A549 (cell line): ENCODE measurements around the gene MBP. TPM values are rescaled to one million over a fixed set of nuclear protein-coding genes. Genes with fewer than 3 reads are reported as not detected.

ENCODE experiments used
- ATAC-seq, 2 experiments: fragments of 200-7000 bp in 1 of 2; fragments of >200 bp in 1 of 2; cut with Nextera tagmentation in 1 of 2; cut with Tn5 transposase in 1 of 2; 3 replicates each; pipeline versions ENCODE4 v1.8.0 to v1.9.1; 2018 to 2020; ENCODE audit warnings: mild to moderate bottlenecking in 1 of 2, moderate library complexity in 1 of 2
- CTCF ChIA-PET: fragments of 300-600 bp; sonication (Branson Sonifier 250); formaldehyde crosslinking; extraction: SDS; loops from one replicate; lab custom pipeline; 2021; ENCODE audit warnings: antibody characterized with exemption, inconsistent platforms; lab: Yijun Ruan, JAX
- POLR2A ChIA-PET: fragments of 350-600 bp; formaldehyde crosslinking; extraction: SDS; loops from one replicate; lab custom pipeline; 2021; ENCODE audit warnings: antibody characterized with exemption, inconsistent platforms; lab: Yijun Ruan, JAX
- DNase-seq, 2 experiments: peaks; one replicate each; pipeline versions ENCODE4 v3.0.0 to v3.0.0-alpha.2; 2011 to 2016; ENCODE audit warnings: low read depth in 1 of 2, low spot score in 1 of 2
- FAIRE-seq: peaks from 2 replicates; lab custom pipeline; 2011; peaks lifted over from hg19 to GRCh38; lab: Jason Lieb, UNC
- H3K27ac ChIP-seq, 2 experiments: fragments of >200 bp; sonication (Bioruptor Twin); formaldehyde crosslinking; 3 replicates each; pipeline ENCODE4 v1.5.1; 2016 to 2017
- H3K4me1 ChIP-seq: fragments of >200 bp; sonication (Bioruptor Twin); formaldehyde crosslinking; 3 replicates; pipeline ENCODE4 v1.6.1; 2016
- H3K4me2 ChIP-seq: fragments of >200 bp; sonication (Bioruptor Twin); formaldehyde crosslinking; 3 replicates; pipeline ENCODE4 v1.6.1; 2016
- H3K4me3 ChIP-seq: fragments of >200 bp; sonication (Bioruptor Twin); formaldehyde crosslinking; 3 replicates; pipeline ENCODE4 v1.5.1; 2016
- H3K9me3 ChIP-seq: fragments of >200 bp; sonication (Bioruptor Twin); formaldehyde crosslinking; 3 replicates; pipeline ENCODE4 v1.6.1; 2016
- BHLHE40 ChIP-seq: IDR thresholded peaks from 2 replicates; pipeline ENCODE4 v1.6.1; 2012; ENCODE audit warnings: low read depth, low read length, inconsistent platforms
- CEBPB ChIP-seq, 2 experiments: fragments of >200 bp in 1 of 2; sonication (Bioruptor Twin) in 1 of 2; formaldehyde crosslinking in 1 of 2; IDR thresholded peaks; 2 replicates each; pipeline ENCODE4 v1.6.1; 2012 to 2016
- CHD2 ChIP-seq: fragments of 150-350 bp; IDR thresholded peaks from 2 replicates; pipeline ENCODE4 v1.6.1; 2014; ENCODE audit warnings: low read length; ENCODE audit not compliant: partially characterized antibody
- EHF ChIP-seq: fragments of 250-450 bp; sonication (Bioruptor Pico); IDR thresholded peaks from 2 replicates; pipeline ENCODE4 v1.5.0; 2020; ENCODE audit warnings: mild to moderate bottlenecking
- ESRRA ChIP-seq: fragments of 150-350 bp; IDR thresholded peaks from 2 replicates; pipeline ENCODE4 v1.6.1; 2014; ENCODE audit warnings: mild to moderate bottlenecking, low read length, borderline replicate concordance
- FOSL2 ChIP-seq, 2 experiments: fragments of 450-650 bp in 1 of 2; fragments of >200 bp in 1 of 2; sonication (Bioruptor Twin) in 1 of 2; formaldehyde crosslinking; IDR thresholded peaks; 2 replicates each; pipeline versions ENCODE4 v1.5.0 to v1.6.1; 2016 to 2020; ENCODE audit warnings: mild to moderate bottlenecking in 1 of 2, moderate library complexity in 1 of 2
- HDAC2 ChIP-seq: fragments of 200-600 bp; sonication (generic); IDR thresholded peaks from 2 replicates; pipeline ENCODE4 v1.6.1; 2016
- HOXA7 ChIP-seq: fragments of 250-450 bp; sonication (Bioruptor Pico); IDR thresholded peaks from 2 replicates; pipeline ENCODE4 v1.5.0; 2020; ENCODE audit warnings: mild to moderate bottlenecking, moderate library complexity
- HOXB5 ChIP-seq: fragments of 250-450 bp; sonication (Bioruptor Pico); IDR thresholded peaks from 2 replicates; pipeline ENCODE4 v1.5.0; 2020; ENCODE audit warnings: mild to moderate bottlenecking, moderate library complexity
- JUNB ChIP-seq: fragments of >200 bp; sonication (Bioruptor Twin); formaldehyde crosslinking; IDR thresholded peaks from 2 replicates; pipeline ENCODE4 v1.6.1; 2016
- MYC ChIP-seq: IDR thresholded peaks from 2 replicates; pipeline ENCODE4 v1.6.1; 2012; ENCODE audit warnings: mild to moderate bottlenecking, inconsistent platforms, low read length, improper control_type of control experiment, borderline replicate concordance
- NPAS2 ChIP-seq: fragments of 250-450 bp; sonication (Bioruptor Pico); IDR thresholded peaks from 2 replicates; pipeline ENCODE4 v1.8.0; 2022; ENCODE audit warnings: mild to moderate bottlenecking, moderate library complexity, borderline replicate concordance
- RARB ChIP-seq: fragments of 250-450 bp; sonication (Bioruptor Pico); IDR thresholded peaks from 2 replicates; pipeline ENCODE4 v1.8.0; 2021; ENCODE audit warnings: mild to moderate bottlenecking, moderate library complexity
- RCOR1 ChIP-seq: fragments of 150-350 bp; IDR thresholded peaks from 2 replicates; pipeline ENCODE4 v1.6.1; 2014; ENCODE audit warnings: antibody characterized with exemption, low read length, low read depth
- RFX5 ChIP-seq: fragments of 450-650 bp; IDR thresholded peaks from 2 replicates; pipeline ENCODE4 v1.7.1; 2014; ENCODE audit warnings: antibody characterized with exemption, mild to moderate bottlenecking, moderate library complexity
- SMC3 ChIP-seq: fragments of >200 bp; sonication (Bioruptor Twin); formaldehyde crosslinking; IDR thresholded peaks from 3 replicates; pipeline ENCODE4 v1.6.1; 2018; ENCODE audit warnings: inconsistent platforms
- WGBS: methylation state at CpG from one replicate; pipeline ENCODE4 v1.1.6; 2017; ENCODE audit errors: missing lambda C conversion rate; 5-methylcytosine and 5-hydroxymethylcytosine counted together
- polyA plus RNA-seq, 4 experiments: library from polyadenylated mRNA; depleted of rRNA in 3 of 4; stranded (reverse); fragments of >200 nt; fragmentation: RNase III in 1 of 4; extraction: RNeasy Plus Mini Kit Qiagen cat#74134 plus additional on column Dnase treatment in 1 of 4; gene quantifications; 2 replicates in 3 of 4; 3 replicates in 1 of 4; pipeline ENCODE4 v1.2.3, GENCODE V29; 2011 to 2017
- TF ChIP-seq, protein P1 (sequence below): fragments of >200 bp; sonication (Bioruptor Twin); formaldehyde crosslinking; IDR thresholded peaks from 2 replicates; pipeline ENCODE4 v1.6.1; 2016
- TF ChIP-seq, protein P2 (sequence below): fragments of 250-450 bp; sonication (Bioruptor Pico); IDR thresholded peaks from 2 replicates; pipeline ENCODE4 v1.5.0; 2021; ENCODE audit warnings: mild to moderate bottlenecking, moderate library complexity, borderline replicate concordance
- TF ChIP-seq, protein P3 (sequence below): fragments of >200 bp; sonication (Bioruptor Twin); formaldehyde crosslinking; IDR thresholded peaks from 3 replicates; pipeline ENCODE4 v1.6.1; 2016
- TF ChIP-seq, protein P4 (sequence below): IDR thresholded peaks from 2 replicates; pipeline ENCODE4 v1.6.1; 2012

The MBP gene
- polyA plus RNA-seq, 2 of the 4 experiments (the other 2 are of a cell fraction), result 8.6 to 33.1 TPM

DNA sequence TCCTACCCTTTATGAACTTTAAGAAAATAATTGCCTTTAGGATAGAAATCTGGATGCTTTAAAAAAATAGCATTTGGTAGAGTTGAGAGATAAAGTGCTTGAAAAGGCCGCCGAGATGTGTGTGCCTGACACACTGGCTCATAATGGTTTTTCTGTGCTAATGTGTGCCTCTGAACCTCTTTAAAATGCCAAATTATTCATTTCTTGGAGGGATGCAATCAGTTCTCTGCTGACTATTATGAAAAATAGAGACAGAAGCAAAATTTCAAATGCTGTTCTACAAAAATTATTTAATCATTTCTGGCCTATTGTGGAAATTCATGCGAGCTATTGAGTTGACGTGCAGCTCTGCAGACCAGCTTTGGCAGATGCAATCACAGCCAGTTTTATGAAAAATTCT is 18.0 kb upstream of the MBP start:
- 74% methylated on average over 4 of the region's 4 CpGs for WGBS
- Histone ChIP-seq H3K4me2 (no peak overlapping the region), H3K4me1 (no peaks in the 10 kb centered on the region), H3K27ac (no peak overlapping the region), H3K9me3 (no peaks in the 10 kb centered on the region), H3K4me3 (no peak overlapping the region)
- ChIA-PET POLR2A (no interaction called here), CTCF (interaction anchor here (0.6 to 1.0 kb wide), 2 partner anchors 151 to 545 kb away, joined by 3 to 4 read pairs; no protein-coding TSS in a partner anchor)
- no peak for DNase-seq
- ATAC-seq, result no peak
- TF ChIP-seq, protein P1, sequence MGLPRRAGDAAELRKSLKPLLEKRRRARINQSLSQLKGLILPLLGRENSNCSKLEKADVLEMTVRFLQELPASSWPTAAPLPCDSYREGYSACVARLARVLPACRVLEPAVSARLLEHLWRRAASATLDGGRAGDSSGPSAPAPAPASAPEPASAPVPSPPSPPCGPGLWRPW, result no peak
- TF ChIP-seq FOSL2 (IDR thresholded peaks at IDR 0.05) (no peak), FOSL2 (CRISPR knock-in tag; IDR thresholded peaks at IDR 0.05) (no peak), ESRRA (no peak), RCOR1 (no peak), RARB (no peak), MYC (no peak), HDAC2 (no peak), EHF (no peak), SMC3 (no peak), HOXA7 (CRISPR knock-in tag) (no peak), CEBPB (IDR thresholded peaks at IDR 0.05) (no peak), HOXB5 (no peak), NPAS2 (CRISPR knock-in tag) (no peak), CHD2 (no peak), RFX5 (no peak)
- TF ChIP-seq, protein P2, sequence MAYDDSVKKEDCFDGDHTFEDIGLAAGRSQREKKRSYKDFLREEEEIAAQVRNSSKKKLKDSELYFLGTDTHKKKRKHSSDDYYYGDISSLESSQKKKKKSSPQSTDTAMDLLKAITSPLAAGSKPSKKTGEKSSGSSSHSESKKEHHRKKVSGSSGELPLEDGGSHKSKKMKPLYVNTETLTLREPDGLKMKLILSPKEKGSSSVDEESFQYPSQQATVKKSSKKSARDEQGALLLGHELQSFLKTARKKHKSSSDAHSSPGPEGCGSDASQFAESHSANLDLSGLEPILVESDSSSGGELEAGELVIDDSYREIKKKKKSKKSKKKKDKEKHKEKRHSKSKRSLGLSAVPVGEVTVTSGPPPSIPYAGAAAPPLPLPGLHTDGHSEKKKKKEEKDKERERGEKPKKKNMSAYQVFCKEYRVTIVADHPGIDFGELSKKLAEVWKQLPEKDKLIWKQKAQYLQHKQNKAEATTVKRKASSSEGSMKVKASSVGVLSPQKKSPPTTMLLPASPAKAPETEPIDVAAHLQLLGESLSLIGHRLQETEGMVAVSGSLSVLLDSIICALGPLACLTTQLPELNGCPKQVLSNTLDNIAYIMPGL, result no peak
- TF ChIP-seq, protein P3, sequence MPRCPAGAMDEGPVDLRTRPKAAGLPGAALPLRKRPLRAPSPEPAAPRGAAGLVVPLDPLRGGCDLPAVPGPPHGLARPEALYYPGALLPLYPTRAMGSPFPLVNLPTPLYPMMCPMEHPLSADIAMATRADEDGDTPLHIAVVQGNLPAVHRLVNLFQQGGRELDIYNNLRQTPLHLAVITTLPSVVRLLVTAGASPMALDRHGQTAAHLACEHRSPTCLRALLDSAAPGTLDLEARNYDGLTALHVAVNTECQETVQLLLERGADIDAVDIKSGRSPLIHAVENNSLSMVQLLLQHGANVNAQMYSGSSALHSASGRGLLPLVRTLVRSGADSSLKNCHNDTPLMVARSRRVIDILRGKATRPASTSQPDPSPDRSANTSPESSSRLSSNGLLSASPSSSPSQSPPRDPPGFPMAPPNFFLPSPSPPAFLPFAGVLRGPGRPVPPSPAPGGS, result no peak
- FAIRE-seq, result no peak

DNA sequence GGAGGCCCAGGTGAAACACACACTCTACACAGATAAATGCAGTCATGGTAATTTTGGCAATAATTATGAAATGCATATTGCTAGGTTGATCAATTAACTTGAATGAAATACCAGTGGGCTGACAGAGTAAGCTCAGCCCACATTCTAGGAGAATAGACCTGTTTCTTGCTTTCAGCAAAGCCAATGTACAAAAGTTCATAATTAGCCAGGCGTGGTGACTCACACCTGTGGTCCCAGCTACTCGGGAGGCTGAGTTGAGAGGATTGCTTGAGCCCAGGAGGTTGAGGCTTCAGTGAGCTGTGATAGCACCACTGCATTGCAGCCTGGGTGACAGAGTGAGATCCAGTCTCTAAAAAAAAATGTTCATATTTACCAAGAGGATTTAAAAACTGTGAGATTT is 15.7 kb upstream of the MBP start:
- peaks cover 7% of the 10 kb centered on the region; the same call in 1 of the 3 replicates for H3K9me3 ChIP-seq
- DNase-seq (no peak), FAIRE-seq (no peak), ATAC-seq (no peak)
- no peaks in the 10 kb centered on the region for H3K4me1 ChIP-seq
- TF ChIP-seq BHLHE40, result no peak
- TF ChIP-seq, protein P4, sequence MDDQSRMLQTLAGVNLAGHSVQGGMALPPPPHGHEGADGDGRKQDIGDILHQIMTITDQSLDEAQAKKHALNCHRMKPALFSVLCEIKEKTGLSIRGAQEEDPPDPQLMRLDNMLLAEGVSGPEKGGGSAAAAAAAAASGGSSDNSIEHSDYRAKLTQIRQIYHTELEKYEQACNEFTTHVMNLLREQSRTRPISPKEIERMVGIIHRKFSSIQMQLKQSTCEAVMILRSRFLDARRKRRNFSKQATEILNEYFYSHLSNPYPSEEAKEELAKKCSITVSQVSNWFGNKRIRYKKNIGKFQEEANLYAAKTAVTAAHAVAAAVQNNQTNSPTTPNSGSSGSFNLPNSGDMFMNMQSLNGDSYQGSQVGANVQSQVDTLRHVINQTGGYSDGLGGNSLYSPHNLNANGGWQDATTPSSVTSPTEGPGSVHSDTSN, result no peak
- TF ChIP-seq, protein P3, result no peak
- TF ChIP-seq JUNB, result no peak
- TF ChIP-seq, protein P2, result no peak
- no peak overlapping the region for H3K4me2 ChIP-seq
- H3K27ac ChIP-seq, result no peak overlapping the region
- 58% methylated on average over 2 of the region's 2 CpGs for WGBS
- H3K4me3 ChIP-seq, result no peak overlapping the region
- CTCF ChIA-PET, result interaction anchor here (0.7 to 1.5 kb wide), 3 partner anchors 36 to 165 kb away, joined by 3 to 4 read pairs (median 4); no protein-coding TSS in a partner anchor
- POLR2A ChIA-PET, result no interaction called here
